ENCODE results near the gene UQCC2.

Gene UQCC2

DNA sequence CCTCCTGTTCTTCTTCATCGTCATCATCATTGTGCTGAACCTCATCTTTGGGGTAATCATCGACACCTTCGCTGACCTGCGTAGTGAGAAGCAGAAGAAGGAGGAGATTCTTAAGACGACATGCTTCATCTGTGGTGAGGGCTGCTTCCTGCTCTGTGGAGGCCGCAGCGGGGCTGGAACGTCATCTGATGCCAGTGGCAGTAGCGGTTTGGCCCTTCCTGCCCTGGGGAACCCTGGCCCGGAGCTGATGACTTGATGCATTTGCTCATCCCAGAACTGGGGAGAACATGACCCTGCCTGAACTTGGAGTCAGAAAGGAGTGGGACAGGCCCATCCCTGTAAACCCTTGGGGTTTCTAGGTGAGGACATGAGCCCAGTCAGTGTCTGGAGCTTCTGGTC, 18.7 kb downstream of the UQCC2 start:
- DNase-seq = no peak

DNA sequence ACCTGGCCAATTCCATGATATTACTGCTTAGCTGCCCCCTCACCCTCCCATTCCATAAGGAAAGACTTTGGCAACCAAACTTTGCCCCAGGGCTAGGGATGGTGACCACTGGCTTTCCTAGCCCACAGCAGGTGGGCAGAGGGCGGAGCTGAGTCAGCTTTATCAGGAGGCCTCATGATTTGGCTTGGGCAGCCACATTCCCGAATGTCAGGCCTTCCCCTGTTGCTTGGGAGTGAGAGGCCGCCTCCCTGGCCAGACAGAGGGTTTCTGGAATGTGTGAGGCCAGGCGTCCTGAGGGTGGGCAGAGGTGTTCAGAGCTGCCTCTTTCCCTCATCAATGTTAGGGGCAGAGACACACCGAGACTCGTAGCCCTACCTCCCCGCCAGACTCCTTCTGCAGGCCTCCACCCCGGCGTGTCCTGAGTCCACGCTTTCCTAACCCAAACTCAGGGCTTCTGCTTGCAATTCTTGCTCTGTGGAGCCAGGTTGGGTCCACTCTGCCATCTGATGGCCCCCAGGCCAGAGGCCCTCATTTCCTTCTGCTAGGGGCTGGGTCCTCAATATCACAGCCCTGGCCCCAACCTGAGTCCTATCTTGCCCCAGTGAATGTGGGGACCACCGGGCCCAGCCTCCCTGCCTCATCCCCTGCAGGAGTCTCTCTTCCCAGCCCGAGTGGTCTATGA, 19.3 kb downstream of the UQCC2 start:
- no peak for DNase-seq

DNA sequence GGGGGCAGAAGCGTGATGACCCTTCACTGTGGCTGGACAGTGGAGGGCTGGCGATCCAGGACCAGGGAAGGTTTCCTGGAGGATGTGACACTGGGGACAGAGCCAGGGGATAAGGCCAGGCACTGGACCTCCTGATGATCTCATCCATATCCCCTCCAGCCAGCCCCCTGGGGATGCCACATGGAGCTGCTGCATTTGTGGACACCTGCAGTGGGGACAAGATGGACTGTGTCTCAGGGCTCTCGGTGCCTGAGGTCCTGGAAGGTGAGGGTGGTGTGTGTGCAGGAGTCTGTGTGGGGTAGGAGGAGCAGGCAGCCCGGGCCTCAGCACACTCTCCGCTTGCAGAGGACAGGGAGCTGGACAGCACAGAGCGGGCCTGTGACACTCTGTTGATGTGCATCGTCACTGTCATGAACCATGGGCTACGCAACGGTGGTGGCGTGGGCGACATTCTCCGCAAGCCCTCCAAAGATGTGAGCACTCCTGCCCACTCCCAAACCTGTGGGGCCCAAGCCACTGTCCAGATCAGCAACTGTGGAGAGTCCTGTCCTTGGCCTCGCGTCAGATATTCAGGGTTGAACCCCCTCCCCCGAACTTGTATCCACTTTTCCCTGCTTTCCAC, 19.9 kb downstream of the UQCC2 start:
- no peak for DNase-seq

DNA sequence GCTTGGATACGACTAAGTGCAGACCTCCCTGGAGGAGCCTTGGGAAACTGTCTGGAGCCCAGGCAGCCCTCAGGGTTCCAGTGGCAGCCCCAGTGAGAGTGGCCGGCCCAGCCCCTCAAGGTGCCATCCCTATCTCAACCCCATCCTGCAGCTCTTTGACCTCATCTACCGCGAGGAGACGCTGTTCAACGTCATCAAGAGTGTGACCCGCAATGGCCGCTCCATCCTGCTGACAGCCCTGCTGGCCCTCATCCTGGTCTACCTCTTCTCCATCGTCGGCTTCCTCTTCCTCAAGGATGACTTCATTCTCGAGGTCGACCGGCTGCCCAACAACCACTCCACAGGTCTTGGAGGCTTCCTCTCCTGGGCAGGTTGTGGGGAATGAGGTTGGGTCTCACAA, 20.7 kb downstream of the UQCC2 start:
- DNase-seq = no peak

DNA sequence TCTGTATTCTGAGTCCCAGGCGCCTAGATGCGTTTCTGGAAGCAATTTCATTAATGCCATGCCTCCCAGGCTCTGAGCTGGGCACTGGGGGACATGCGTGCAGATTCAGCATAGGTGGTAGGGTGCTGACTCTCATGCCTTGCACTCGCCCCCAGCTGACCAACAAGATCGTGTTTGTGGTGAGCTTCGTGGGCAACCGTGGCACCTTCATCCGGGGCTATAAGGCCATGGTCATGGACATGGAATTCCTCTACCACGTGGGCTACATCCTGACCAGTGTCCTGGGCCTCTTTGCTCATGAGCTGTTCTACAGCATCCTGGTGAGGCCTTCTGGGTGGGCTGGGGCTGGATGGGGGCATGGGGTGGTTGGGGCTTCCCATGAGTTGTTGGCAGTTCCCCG, 21.6 kb downstream of the UQCC2 start:
- DNase-seq = no peak

DNA sequence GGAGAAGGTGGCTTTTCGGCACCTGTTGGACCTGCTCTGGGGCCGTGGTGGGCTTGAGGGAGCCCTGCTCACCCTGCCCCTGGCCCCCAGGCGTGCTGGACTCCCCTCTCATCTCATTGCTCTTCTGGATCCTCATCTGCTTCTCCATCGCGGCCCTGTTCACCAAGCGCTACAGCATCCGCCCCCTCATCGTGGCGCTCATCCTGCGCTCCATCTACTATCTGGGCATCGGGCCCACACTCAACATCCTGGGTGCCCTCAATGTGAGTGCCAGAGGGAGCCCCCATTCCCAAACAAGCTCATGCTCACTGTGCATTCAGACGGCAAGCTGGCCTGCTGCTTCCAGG, 22.4 kb downstream of the UQCC2 start:
- no peak for DNase-seq

DNA sequence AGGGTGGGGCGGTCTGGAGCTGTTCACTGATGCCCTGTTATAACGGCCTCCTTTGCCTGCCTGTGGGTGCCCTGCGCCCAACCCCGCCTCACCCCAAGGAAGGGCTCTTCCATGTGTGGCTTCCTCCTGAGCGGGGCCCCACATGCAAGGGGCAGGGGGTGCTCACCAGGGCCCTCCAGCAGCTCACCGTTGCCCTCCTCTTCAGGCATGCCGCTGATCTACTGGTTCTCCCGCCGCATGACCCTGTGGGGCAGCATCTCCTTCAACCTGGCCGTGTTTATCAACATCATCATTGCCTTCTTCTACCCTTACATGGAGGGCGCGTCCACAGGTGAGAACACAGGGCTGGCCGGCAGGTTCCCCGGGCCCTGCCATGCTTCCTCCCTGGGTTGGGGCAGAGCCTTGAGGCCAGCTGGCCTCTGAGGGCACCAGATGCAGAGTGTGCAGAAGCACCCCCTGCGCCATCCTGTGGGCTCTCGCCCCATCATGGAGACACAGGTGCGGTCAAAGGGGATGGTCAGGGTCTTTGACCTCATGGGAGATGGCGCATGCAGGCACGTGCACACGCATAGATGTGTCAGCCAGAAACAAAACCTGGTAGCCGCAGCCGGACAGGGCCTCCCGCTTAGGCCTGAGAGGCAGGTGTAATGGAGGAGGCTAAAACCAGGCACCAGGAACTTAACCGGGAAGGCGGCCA, 22.9 kb downstream of the UQCC2 start:
- DNase-seq = no peak

DNA sequence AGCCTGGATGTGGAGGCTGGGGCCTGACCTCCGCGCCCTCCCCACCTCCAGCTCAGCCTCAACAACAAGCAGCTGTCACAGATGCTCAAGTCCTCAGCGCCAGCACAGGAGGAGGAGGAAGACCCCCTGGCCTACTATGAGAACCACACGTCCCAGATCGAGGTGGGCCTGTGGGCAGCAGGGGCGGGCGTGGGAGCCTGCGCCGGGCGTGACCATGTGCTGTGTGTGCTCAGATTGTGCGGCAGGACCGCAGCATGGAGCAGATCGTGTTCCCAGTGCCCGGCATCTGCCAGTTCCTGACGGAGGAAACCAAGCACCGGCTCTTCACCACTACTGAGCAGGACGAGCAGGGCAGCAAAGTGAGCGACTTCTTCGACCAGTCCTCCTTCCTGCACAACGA, 23.5 kb downstream of the UQCC2 start:
- DNase-seq = no peak

DNA sequence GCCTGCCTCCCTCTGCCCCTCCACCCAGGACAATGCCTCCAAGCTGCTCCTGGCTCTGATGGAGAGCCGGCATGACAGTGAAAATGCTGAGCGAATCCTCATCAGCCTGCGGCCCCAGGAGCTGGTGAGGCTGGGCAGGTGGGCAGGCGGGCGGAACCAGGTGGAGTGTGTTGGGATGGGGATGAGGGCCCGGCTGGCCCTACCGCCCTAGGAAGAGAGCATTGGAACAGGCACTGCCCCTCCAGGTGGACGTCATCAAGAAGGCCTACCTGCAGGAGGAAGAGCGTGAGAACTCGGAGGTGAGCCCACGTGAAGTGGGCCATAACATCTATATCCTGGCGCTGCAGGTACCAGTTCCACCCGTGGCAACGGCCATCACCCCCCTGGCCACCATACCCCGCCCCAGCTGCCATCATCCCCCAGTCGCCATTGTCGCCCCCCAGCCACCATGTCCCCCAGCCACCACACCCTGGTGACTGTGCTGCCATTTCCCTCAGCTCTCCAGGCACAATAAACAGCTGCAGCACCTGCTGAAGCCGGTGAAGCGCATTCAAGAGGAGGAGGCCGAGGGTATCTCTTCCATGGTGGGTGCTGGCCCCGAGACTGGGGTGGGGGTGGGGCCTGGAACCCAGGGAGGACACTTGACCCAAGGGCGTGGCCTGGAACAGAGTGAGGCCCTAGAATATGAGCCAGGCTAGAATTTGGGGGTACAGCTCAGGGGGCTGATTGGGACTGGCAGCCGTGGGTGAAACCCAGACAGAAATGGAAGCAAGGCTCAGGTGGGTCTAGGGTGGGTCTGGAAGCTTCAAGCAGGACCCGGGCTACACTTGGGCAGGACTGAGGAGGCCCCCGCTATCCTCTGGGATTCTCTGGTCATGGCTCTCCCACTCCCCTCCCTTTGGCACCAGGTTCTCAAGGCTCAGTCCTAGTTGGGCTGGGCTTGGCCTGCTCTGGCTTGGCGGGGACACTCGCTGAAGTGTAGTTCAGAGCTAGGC, 24.2 kb downstream of the UQCC2 start:
- DNase-seq = no peak

DNA sequence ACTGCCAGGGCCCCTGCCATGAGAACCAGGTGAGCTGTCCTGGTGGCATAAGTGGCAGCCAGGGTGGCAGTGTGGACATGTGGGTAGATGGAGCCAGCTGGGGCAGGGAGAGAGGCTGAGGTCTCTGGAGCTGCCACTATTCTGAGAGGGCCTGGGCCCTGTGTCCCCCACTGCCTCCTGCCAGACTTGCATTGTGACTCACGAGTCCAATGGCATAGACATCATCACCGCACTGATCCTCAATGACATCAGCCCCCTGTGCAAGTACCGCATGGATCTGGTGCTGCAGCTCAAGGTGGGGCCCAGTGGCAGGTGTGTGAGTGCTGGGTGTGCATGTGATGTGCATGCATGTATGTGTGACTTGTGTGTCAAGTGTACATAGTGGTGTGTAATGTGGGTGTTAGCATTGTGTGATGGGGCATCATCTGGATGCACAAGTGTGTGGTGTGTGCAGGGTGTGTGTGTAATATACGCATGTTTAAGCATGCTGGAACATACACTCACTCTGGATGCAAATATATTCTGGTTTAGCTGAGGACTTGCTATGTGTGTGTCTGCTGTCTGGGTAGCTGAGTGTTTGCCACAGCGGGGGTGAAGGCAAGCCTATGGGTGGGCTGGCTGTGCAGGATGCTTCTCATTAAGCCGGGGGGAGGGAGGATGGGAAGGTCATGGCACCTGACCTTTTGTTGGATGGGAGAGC, 25.1 kb downstream of the UQCC2 start:
- DNase-seq = no peak

DNA sequence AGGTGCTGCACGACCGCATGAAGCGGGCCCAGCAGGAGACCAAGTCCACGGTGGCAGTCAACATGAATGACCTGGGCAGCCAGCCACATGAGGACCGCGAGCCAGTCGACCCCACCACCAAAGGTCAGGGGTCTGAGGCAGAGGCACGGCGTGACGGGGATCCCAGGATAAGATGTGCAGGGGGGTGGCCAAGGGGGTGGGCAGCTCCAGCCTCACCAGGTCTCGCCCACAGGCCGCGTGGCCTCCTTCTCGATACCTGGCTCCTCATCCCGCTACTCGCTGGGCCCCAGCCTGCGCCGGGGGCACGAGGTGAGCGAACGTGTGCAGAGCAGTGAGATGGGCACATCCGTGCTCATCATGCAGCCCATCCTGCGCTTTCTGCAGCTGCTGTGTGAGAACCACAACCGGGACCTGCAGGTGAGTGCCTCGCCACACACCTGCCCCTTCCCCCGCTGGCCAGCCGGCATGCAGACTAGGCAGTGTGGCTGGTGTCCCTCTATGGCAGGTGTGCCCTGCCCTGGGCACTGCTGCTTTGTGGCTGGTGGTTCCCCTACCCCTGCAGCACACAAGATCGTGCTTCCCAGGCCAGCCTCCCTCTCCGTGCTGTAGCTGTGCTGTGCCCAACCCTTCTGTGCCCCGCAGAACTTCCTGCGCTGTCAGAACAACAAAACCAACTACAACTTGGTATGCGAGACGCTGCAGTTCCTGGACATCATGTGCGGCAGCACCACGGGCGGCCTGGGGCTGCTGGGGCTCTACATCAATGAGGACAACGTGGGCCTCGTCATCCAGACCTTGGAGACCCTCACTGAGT, 25.9 kb downstream of the UQCC2 start:
- DNase-seq = no peak

DNA sequence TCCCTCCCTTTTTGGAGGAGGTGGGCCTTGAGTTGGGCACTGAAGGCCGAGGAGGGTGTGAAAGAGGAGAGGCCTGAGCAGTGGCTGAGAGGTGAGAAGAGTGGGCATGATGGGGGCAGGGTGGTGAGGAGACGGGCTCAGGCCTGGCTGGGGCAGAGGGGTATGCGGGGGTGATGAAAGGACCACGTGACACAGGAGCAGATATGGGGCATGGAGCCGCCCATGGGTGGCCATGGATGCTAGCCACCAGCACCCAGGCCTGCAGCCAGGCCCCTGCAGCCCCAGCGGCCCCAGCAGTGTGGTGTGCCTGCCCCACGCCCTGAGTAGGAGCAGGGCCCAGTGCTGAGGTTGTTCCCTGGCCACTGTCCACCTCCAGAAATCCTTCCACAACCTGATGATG, 26.5 kb downstream of the UQCC2 start:
- DNase-seq = no peak

DNA sequence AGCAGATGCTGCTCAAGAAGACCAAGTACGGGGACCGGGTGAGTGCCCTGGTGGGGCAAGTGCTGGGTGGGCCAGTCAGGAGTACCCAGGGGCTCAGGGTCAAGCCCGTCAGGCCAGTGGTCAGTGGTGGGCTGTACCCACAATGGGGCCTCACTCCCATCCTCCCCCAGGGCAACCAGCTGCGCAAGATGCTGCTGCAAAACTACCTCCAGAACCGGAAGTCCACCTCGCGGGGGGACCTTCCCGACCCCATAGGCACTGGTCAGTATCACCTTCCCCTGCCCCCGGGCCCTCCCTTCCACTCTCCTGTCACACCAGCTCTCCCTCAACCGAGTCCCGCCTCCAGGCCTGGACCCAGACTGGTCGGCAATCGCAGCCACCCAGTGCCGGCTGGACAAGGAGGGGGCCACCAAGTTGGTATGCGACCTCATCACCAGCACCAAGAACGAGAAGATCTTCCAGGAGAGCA, 27.0 kb downstream of the UQCC2 start:
- DNase-seq = no peak

DNA sequence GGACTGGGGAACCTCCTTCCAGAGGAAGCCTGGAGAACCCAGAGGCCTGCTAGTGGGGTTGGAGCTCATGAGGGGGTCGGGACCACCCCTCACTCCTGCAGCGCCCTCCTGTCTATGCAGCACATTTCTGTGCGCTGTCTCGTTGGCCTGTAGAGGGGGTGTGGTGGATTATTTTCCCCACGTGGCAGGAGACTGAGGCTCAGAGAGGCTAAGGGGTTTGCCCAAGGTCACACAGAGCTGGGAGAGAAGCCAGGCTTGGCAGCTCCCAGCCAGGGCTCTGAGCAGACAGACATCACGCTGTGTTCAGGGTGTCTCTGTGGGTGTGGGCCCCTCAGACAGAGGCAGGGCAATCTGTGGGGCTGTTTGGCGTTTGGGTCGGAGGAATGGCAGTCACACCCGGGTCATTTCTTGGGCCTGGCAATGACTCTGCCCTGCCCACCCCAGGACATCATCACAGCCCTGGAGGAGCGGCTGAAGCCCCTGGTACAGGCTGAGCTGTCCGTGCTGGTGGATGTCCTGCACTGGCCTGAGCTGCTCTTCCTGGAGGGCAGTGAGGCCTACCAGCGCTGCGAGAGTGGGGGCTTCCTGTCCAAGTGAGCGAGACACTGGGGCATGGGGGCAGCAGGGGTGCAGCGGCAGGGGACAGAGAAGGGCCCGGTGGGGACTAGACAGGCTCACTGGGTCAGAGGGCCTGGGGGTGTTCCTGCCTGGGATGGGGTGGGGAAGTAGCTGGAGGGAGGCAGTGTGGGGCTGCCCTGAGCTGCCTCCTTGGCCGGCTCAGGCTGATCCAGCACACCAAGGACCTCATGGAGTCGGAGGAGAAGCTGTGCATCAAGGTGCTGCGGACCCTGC, 27.7 kb downstream of the UQCC2 start:
- DNase-seq = no peak

DNA sequence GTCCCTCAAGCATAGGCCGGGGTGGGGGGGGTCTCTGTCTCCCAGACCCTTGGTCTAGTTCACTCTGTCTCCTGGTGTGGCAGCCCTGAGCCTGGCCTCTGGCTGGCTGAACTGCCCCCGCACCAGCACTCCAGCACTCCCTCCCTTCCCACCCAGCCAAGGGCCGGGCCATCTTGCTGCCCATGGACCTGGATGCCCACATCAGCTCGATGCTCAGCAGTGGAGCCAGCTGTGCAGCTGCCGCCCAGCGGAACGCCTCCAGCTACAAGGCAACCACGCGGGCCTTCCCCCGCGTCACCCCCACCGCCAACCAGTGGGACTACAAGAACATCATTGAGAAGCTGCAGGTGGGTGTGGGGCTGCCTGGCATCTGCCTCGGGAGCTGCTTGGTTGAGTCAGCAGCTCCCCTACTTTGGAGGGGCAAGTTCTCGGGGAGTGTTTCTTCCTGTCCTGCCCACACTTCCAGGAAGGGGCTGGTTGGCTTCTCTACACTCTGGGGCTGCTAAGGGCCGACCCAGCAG, 28.4 kb downstream of the UQCC2 start:
- peak in 53 of 56 donors; percentile 7 to 89 (median 70) for DNase-seq

DNA sequence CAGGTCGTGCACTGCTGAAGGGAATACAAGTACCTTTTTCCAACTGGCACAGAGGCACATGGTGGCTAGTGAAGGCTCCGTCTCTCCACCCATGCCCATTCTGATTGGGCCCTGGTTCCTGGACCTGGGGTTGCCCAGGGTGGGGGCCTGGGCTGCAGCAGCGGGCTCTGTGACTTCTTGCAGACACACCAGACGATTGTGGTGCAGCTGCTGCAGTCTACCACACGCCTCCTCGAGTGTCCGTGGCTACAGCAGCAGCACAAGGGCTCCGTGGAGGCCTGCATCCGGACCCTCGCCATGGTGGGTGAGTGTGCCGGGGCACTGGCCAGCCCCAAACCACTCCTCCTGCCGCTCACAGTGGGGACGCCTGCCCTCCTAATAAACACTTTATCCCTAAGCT, 29.2 kb downstream of the UQCC2 start:
- DNase-seq = no peak

DNA sequence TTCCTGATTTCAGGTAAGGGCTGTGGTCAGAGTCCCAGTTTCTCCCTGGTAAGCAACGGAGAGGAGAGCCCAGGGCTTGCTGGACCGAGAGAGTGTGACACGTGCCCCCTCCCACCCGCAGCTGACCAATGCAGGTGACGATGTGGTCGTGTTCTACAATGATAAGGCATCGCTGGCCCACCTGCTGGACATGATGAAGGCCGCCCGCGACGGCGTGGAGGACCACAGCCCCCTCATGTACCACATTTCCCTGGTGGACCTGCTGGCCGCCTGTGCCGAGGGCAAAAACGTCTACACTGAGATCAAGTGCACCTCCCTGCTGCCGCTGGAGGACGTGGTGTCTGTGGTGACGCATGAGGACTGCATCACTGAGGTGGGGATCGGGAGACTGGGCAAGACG, 31.7 kb downstream of the UQCC2 start:
- DNase-seq = no peak

DNA sequence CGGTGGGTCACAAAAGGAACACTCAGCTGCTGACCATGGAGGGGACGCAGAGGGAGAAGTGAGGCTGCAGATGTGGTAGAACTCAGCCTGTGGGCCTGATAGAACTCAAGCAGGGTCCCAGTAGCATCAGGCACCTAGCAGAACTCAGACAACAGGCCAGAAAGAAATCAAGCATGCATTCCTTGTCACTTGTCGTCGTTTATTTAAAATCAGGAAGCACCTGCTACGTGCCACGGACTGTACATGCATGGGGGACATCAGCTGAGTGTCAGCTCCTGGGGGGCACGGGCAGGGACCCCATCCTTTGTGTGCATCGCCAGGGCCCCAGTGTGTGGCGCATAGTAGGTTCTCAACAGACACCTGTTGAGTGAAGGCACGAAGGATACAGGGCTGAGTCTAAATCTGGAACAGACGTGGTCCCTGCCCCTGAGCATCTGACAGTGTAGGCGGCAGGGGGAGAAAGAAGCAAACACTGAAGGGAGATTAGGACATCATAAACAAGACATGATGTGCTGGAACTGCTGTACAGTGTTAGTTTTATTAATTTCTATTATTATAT, 32.5 kb downstream of the UQCC2 start:
- DNase-seq = no peak
